Prostate gland (tissue), 2 donors: ENCODE data around the gene SMIM35. TPM values are rescaled to one million over a fixed set of nuclear protein-coding genes. Genes with fewer than 3 reads are reported as not detected.

Experiments used
- DNase-seq: peaks from one replicate; pipeline ENCODE4 v3.0.0-alpha.2; 2019; ENCODE audit warnings: low spot score
- H3K27ac ChIP-seq, 2 donors: fragments of 200-600 bp; sonication (generic); 2 replicates each; pipeline ENCODE4 v1.5.1; 2017 to 2019
- H3K27me3 ChIP-seq: fragments of 200-600 bp; sonication (generic); replicated peaks from 2 replicates; pipeline ENCODE4 v1.5.1; 2019; ENCODE audit not compliant: insufficient read depth
- H3K36me3 ChIP-seq, 2 donors: fragments of 200-600 bp; sonication (generic); 1 replicate in 1 of 2; 2 replicates in 1 of 2; pipeline versions ENCODE4 v1.5.1 to v1.8.1; 2017 to 2019
- H3K4me1 ChIP-seq: fragments of 200-600 bp; sonication (generic); replicated peaks from 2 replicates; pipeline ENCODE4 v1.5.1; 2019
- H3K4me3 ChIP-seq, 2 donors: fragments of 200-600 bp; sonication (generic); 2 replicates each; pipeline ENCODE4 v1.5.1; 2017 to 2019
- H3K9me3 ChIP-seq: fragments of 200-600 bp; sonication (generic); 2 replicates; pipeline ENCODE4 v1.5.1; 2017
- POLR2A ChIP-seq: fragments of 450-650 bp; IDR thresholded peaks from one replicate; pipeline ENCODE4 v1.6.1; 2016; ENCODE audit warnings: antibody characterized with exemption, mild to moderate bottlenecking
- POLR2AphosphoS5 ChIP-seq: sonication (generic); formaldehyde crosslinking; IDR thresholded peaks from one replicate; pipeline ENCODE4 v1.6.1; 2017; ENCODE audit warnings: antibody characterized with exemption
- WGBS: methylation state at CpG from one replicate; pipeline ENCODE4 v1.1.5; 2018; 5-methylcytosine and 5-hydroxymethylcytosine counted together
- intact Hi-C: fragments of 100-400 bp; cut with DNase I; formaldehyde crosslinking; loops from one replicate; pipeline ENCODE4 v1.14.2; 2022
- total RNA-seq, 2 donors: library from RNA; depleted of rRNA; stranded (reverse); fragments of >200 nt; gene quantifications; one replicate each; pipeline ENCODE4 v1.1.0, GENCODE V29; 2016
- TF ChIP-seq, protein P1 (sequence below), 4 experiments: fragments of 200-600 bp in 2 of 4; fragments of 450-650 bp in 2 of 4; sonication (generic) in 2 of 4; IDR thresholded peaks; 1 replicate in 3 of 4; 2 replicates in 1 of 4; pipeline ENCODE4 v1.5.1; 2016 to 2019; ENCODE audit warnings: antibody characterized with exemption in 4 of 4, mild to moderate bottlenecking in 2 of 4, moderate library complexity in 2 of 4

SMIM35 gene
- total RNA-seq, 2 donors from 2014 or later: 0.09 TPM; not detected in 1

DNA sequence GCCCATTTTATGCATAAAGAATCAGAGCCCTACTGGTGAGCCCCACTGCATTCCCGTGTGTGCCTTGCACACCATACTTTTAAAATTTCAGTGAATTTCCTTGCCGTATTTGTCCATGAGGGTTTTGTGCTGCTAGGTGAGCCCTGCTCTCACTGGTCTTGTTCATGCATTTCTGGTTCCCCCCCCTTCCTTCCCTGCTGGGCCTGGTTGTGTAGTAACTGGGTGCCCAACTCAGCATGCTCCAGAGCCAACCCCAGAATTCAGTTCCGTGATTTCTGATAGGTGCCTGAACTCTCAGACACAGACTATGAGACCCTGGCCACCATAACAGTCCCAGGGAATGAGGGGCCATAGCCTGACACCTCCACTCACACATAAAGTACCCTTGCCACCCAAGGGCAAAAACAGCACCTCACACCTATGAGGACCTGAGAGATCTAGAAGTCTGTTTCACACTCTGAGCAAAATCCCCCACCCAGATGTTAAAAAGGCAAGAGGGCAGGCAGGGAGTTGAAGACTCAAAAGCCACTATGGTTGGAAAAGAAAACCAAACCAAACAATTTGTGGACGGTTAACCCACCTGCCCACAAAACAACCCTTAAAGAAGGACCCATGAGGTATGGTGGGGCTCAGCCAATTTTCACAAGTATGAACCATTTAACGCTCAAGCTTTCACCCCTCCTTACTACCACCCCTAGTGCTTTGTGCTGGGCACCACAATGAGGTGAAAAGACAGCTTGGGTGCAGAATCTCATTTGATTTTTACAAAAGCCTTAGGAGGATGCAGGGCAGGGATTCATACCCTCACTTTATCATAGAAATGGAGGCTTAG lies 117.4 kb downstream of the SMIM35 start:
- Histone ChIP-seq H3K36me3 (no peaks in the 10 kb centered on the region), H3K27me3 (no peaks in the 10 kb centered on the region), H3K27ac (no peak overlapping the region), H3K9me3 (no peaks in the 10 kb centered on the region), H3K4me1 (no peaks in the 10 kb centered on the region), H3K4me3 (no peak overlapping the region)
- intact Hi-C loops: no loop called here
- WGBS: 96% methylated on average over 5 of the region's 5 CpGs
- TF ChIP-seq POLR2AphosphoS5 (no peak), POLR2A (no peak)
- TF ChIP-seq, protein P1, sequence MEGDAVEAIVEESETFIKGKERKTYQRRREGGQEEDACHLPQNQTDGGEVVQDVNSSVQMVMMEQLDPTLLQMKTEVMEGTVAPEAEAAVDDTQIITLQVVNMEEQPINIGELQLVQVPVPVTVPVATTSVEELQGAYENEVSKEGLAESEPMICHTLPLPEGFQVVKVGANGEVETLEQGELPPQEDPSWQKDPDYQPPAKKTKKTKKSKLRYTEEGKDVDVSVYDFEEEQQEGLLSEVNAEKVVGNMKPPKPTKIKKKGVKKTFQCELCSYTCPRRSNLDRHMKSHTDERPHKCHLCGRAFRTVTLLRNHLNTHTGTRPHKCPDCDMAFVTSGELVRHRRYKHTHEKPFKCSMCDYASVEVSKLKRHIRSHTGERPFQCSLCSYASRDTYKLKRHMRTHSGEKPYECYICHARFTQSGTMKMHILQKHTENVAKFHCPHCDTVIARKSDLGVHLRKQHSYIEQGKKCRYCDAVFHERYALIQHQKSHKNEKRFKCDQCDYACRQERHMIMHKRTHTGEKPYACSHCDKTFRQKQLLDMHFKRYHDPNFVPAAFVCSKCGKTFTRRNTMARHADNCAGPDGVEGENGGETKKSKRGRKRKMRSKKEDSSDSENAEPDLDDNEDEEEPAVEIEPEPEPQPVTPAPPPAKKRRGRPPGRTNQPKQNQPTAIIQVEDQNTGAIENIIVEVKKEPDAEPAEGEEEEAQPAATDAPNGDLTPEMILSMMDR (IDR thresholded peaks at IDR 0.05): no peak
- no peak for DNase-seq

DNA sequence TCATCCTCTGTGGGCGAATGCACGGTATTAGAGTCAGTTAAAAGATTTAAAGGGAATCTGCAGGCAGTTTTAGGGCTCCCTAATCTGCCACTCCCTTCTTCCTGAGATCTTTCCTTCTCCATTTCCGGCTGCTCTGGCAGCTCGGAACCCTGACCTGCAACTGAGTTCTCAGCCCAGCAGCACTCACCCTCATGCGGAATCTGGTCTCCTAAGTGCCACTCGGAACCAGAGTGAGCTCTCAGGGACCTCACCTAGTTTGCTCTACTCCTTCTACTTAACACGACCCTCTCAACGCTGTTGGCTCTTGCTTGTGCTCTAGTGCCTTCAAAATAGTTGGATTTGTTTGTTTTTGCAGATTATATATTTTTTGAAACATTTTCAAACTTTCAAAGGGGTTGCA lies 119.9 kb downstream of the SMIM35 start:
- no peak overlapping the region for H3K27ac ChIP-seq

DNA sequence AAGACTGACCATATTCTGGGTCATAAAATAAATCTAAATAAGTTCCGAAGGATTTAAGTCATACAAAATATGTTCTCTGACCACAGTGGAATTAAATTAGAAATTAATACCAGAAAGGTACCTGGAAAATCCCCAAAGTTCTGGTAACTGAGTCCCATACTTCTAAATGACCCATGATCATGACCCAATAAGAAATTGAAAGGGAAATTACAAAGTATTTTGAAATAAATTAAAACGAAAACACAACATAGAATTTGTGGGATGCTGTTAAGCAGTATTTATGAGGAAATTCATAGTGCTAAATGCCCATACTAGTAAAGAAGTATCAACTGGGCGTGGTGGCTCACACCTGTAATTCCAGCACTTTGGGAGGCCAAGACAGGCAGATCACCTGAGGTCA lies 123.9 kb downstream of the SMIM35 start:
- no peaks in the 10 kb centered on the region for H3K4me1 ChIP-seq
- intact Hi-C loops: no loop called here
- H3K36me3 ChIP-seq: no peaks in the 10 kb centered on the region
- no peaks in the 10 kb centered on the region for H3K9me3 ChIP-seq
- no peak overlapping the region for H3K27ac ChIP-seq
- 86% methylated on average over 3 of the region's 3 CpGs for WGBS
- TF ChIP-seq POLR2A: no peak
- TF ChIP-seq, protein P1 (IDR thresholded peaks at IDR 0.05): no peak
- no peak for TF ChIP-seq POLR2AphosphoS5
- DNase-seq: no peak
- no peaks in the 10 kb centered on the region for H3K27me3 ChIP-seq
- H3K4me3 ChIP-seq: no peak overlapping the region

More for the DNA sequence above, 119.9 kb downstream of the SMIM35 start:
- TF ChIP-seq POLR2AphosphoS5 (no peak), POLR2A (no peak)
- TF ChIP-seq, protein P1 (IDR thresholded peaks at IDR 0.05): no peak
- no peak for DNase-seq
- no peaks in the 10 kb centered on the region for H3K36me3 ChIP-seq
- no peaks in the 10 kb centered on the region for H3K4me1 ChIP-seq
- no peak overlapping the region for H3K4me3 ChIP-seq
- WGBS: 82% methylated on average over 8 of the region's 8 CpGs
- intact Hi-C loops: no loop called here
- no peaks in the 10 kb centered on the region for H3K9me3 ChIP-seq
- H3K27me3 ChIP-seq: no peaks in the 10 kb centered on the region

DNA sequence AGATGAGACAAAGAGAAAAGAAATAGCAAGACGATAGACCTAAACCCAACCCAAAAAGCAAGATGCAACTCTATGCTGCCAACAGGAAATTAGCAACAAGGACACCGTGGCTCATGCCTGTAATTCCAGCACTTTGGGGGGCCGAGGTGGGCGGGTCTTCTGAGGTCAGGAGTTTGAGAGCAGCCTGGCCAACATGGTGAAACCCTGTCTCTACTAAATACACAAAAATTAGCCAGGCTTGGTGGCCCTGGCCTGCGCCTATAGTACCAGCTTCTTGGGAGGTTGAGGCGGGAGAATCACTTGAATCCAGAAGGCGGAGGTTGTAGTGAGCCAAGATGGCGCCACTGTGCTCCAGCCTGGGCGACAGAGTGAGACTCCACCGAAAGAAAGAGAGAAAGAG lies 124.9 kb downstream of the SMIM35 start:
- H3K27ac ChIP-seq: no peak overlapping the region
- no peak overlapping the region for H3K4me3 ChIP-seq
- no peaks in the 10 kb centered on the region for H3K9me3 ChIP-seq
- WGBS: 86% methylated on average over 10 of the region's 10 CpGs
- no peaks in the 10 kb centered on the region for H3K36me3 ChIP-seq
- TF ChIP-seq POLR2A (no peak), POLR2AphosphoS5 (no peak)
- TF ChIP-seq, protein P1 (IDR thresholded peaks at IDR 0.05): no peak
- no peak for DNase-seq
- intact Hi-C loops: no loop called here
- no peaks in the 10 kb centered on the region for H3K27me3 ChIP-seq
- no peaks in the 10 kb centered on the region for H3K4me1 ChIP-seq

DNA sequence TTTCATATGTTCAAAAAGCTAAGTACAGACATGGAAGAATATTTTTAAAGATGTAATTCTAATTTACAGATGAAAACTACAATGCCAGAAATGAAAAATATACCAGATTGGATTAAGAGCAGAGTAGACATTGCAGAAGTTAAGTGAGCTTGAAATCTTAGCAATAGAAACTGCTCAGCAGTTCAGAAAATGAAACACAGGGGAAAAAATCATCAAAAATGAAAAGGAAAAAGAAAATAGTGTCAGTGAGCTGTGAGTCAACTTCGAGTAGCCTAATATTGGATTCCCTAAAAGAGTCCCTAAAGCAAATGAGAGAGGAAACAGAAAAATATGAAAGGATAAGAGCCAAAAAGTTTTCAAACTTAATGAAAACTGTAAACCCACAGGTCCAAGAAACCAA lies 126.4 kb downstream of the SMIM35 start:
- H3K27me3 ChIP-seq: no peaks in the 10 kb centered on the region
- H3K36me3 ChIP-seq: no peaks in the 10 kb centered on the region
- whole genome bisulfite sequencing: 89% methylated on average over 1 of the region's 1 CpG
- no peaks in the 10 kb centered on the region for H3K9me3 ChIP-seq
- DNase-seq: no peak
- no peak overlapping the region for H3K27ac ChIP-seq
- TF ChIP-seq, protein P1 (IDR thresholded peaks at IDR 0.05): no peak
- TF ChIP-seq POLR2A (no peak), POLR2AphosphoS5 (no peak)
- H3K4me1 ChIP-seq: no peaks in the 10 kb centered on the region
- no peak overlapping the region for H3K4me3 ChIP-seq
- intact Hi-C loops: no loop called here
